ENCODE data around the gene HTRA3. TPM values are rescaled to one million over a fixed set of nuclear protein-coding genes. Genes with fewer than 3 reads are reported as not detected.

HTRA3 gene
- total RNA-seq, 2 donors from 2014 or later, result not detected

DNA sequence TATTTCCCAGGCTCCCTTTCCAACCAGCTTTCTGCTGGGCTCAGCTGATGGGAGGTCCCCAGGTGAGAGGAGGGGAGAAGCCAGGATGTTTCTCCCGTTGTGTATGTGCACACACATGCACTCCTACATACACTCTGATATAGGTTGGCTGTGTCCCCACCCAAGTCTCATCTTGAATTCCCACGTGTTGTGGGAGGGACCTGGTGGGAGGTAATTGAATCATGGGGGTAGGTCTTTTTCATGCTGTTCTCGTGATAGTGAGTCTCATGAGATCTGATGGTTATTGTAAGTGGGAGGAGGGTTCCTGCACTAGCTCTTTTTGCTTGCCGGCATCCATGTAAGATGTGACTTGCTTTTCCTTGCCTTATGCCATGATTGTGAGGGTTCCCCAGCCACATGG is 11.7 kb upstream of the HTRA3 start:
- ATAC-seq (no peak), DNase-seq (ENCODE audit: low spot score in 2 of 2) (no peak)
- H3K36me3 Mint-ChIP-seq, result no peaks in the 10 kb centered on the region
- H3K9me3 Mint-ChIP-seq, result no peaks in the 10 kb centered on the region
- no peak overlapping the region for H3K27ac Mint-ChIP-seq

- ATAC-seq, result peak in 1 of 2 donors; percentile 11
- Mint-ChIP-seq H3K9me3 (no peaks in the 10 kb centered on the region), H3K27ac (no peak overlapping the region), H3K36me3 (no peaks in the 10 kb centered on the region)
- no peak for DNase-seq (ENCODE audit: low spot score in 2 of 2)
Measured at GRCh38 chr4:8258552-8259212, 10.9 kb upstream of the HTRA3 start.

GRCh38 chr4:8259743-8260430 is 9.7 kb upstream of the HTRA3 start:
- H3K36me3 Mint-ChIP-seq, result no peaks in the 10 kb centered on the region
- no peak overlapping the region for H3K27ac Mint-ChIP-seq
- ATAC-seq, result no peak
- DNase-seq (ENCODE audit: low spot score in 2 of 2), result no peak
- no peaks in the 10 kb centered on the region for H3K9me3 Mint-ChIP-seq

DNA sequence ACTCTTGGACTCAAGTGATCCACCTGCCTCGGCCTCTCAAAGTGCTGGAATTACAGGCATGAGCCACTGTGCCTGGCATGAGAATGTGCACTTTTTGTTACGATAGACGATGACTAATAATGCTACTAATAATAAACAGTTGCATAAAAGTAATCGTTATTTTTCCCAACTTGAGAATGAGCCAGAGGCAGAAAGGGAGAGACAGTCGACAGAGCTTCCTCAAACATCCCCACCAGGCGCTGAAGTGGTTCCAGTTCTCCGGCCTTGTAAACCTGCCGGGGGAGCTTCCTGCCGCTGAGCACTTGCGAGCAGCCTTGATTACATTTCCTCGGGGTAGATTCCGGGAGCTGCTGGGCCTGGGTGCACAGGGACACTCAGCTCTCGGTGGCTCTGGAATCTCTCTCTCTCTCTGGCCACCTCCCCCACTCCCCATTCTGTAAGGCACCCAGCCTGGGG is 8.9 kb upstream of the HTRA3 start:
- Mint-ChIP-seq H3K27ac (no peak overlapping the region), H3K9me3 (no peaks in the 10 kb centered on the region), H3K36me3 (no peaks in the 10 kb centered on the region)
- ATAC-seq, result no peak
- no peak for DNase-seq (ENCODE audit: low spot score in 2 of 2)

- H3K9me3 Mint-ChIP-seq, result no peaks in the 10 kb centered on the region
- no peaks in the 10 kb centered on the region for H3K36me3 Mint-ChIP-seq
- DNase-seq (ENCODE audit: low spot score in 2 of 2) (no peak), ATAC-seq (peak; percentile 24 to 39)
- no peak overlapping the region for H3K27ac Mint-ChIP-seq
Measured at GRCh38 chr4:8261851-8262535, 7.6 kb upstream of the HTRA3 start.

DNA sequence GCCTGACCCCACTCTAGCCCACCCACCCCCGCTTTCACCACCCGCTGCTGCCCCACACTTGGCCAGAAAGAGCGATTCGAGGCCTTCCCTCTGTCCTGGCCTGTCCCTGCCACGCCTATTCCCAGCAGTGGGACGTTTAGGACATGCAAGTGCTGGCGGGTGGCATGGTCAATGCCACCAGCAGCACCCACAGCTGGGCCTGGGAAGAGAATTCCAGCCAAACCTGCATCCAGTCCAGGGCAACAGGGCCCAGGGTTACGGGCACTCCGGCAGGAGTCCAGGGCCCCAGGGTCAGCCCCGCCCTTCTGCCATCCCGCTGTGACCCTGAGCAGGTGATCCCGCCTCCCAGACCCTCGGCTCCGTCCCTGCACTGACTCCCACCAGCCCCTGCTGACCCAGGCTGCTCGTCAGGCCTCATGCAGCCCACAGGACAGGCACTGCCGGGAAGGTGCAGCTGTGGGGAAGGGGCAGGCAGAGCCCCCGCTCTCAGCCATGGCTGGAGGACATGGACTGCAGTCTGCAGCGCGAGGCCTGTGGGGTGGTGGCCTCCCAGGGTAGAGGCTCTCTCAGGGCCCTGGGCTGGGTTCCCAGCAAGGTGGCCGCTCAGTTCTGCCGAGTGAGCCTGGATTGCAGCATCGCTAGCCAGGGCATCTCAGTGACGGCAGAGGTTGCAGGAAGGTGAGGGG is 6.8 kb upstream of the HTRA3 start:
- no peaks in the 10 kb centered on the region for H3K36me3 Mint-ChIP-seq
- H3K27ac Mint-ChIP-seq, result no peak overlapping the region
- DNase-seq (ENCODE audit: low spot score in 2 of 2), result no peak
- no peaks in the 10 kb centered on the region for H3K9me3 Mint-ChIP-seq
- ATAC-seq, result no peak

DNA sequence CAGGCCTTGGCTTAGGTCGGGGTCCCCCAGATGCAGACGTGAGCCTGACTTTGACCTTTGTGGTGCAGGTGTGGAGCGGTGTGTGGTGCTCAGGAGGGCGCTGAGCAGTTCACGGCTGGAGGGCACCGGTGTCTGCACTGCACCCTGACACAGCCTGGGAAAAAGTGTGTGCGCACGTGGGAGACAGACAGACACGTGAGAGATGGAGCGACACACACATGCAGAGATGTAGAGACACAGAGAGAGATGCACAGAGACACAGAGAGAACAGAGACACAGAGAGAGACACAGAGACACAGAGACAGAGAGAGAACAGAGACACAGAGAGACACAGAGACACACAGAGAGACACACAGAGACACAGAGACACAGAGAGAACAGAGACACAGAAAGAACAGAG is 6.2 kb upstream of the HTRA3 start:
- no peaks in the 10 kb centered on the region for H3K36me3 Mint-ChIP-seq

DNA sequence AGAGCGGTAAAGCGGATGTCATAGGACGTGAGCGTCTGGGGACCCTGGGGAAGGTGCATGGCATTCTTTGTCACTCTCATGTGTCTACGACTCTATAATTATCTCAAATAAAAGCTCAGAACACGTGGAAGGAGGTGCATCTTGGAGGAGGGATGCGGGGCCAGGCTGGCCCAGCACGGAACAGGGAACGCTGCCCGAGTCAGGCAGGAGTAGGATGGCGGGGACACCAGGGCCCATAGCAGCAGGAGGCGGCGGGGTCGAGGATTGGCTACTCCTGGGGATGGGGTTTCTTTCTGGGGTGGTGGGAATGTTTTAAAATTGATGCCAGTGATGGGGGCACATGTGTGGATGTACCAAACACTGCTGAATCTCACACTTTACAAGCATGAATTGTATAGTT is 5.4 kb upstream of the HTRA3 start:
- Mint-ChIP-seq H3K27ac (no peak overlapping the region), H3K36me3 (no peaks in the 10 kb centered on the region), H3K9me3 (no peaks in the 10 kb centered on the region)
- ATAC-seq (no peak), DNase-seq (ENCODE audit: low spot score in 2 of 2) (no peak)

More for the DNA sequence above, 6.2 kb upstream of the HTRA3 start:
- Mint-ChIP-seq H3K9me3 (no peaks in the 10 kb centered on the region), H3K27ac (peak overlapping the region in 1 of 2 donors; percentile 9)
- no peak for ATAC-seq
- DNase-seq (ENCODE audit: low spot score in 2 of 2), result no peak

DNA sequence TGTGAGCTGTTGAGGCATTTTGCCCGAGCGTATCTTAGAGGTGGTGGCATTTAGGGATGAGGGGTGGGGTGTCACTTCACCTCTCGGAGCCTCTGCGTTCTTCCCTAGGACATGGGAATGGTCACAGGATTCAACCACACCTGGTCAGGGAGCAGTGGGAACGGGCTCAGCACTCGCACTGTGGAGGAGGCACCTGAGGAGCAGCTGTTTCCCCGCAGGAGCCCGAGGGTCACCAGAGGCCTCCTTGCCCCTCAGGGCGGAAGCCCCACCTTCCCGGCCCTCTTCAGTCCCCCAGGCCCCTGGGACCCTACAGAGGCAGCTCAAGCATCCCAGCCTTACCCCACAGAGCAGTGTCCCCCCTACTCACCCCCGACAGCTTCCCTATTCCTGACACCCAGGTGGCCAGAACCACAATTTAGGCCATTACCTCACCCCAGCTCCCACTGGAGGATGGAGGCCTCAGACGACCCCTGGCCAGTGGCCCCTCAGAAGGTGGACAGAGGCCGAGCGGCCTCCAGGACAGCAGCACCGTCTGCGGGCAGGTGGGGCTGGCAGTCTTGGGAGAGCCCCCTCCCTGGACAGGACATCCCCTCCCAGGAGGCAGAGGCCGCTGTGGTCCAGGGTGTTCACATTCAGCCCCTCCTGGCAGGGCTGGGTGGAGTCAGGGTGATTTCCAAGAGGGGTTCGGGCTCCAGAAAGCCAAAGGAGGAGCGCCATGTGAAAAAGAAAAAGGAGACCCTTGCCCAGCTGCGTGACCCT is 4.2 kb upstream of the HTRA3 start:
- H3K9me3 Mint-ChIP-seq, result no peaks in the 10 kb centered on the region
- H3K27ac Mint-ChIP-seq, result no peak overlapping the region
- ATAC-seq (no peak), DNase-seq (ENCODE audit: low spot score in 2 of 2) (no peak)
- no peaks in the 10 kb centered on the region for H3K36me3 Mint-ChIP-seq

DNA sequence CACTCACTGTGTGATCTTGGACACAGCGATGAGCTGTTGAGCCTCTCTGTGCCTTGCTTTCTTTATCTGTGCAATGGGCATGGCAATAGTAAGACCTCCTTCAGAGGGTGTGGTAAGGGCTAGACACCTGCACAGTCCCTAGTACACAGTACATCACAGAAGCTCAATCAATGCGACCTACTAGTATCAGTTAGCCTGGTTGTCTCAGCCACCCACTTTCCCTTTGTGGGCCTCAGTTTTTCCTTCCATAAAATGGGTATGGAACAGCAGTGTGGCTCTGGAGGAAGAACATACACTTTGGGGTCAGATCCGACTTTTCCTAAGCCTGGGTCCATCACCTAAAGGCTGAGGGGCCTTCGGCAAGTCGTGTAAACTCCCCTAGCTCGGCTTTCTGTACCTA is 3.5 kb upstream of the HTRA3 start:
- Mint-ChIP-seq H3K9me3 (no peaks in the 10 kb centered on the region), H3K36me3 (no peaks in the 10 kb centered on the region), H3K27ac (no peak overlapping the region)
- ATAC-seq (no peak), DNase-seq (ENCODE audit: low spot score in 2 of 2) (no peak)

DNA sequence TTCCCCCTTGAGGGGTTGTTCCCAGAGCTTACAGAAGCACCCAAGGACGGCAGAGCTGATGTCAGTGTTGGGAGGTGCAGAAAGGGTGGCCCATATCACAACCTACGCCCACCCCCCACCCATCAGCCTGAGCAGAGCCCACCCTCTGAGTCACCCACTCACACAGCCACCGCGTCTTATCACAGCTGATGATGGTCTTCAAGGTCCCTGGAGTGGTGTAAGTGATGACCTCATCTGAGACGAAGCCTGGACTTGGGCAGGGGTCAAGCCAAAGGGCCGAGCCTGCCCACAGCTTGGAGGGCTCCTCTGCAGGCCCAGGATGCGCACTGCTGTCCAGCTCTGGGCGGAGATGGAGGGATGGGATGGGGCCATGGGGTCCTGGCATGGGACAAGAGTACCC is 3.0 kb upstream of the HTRA3 start:
- ATAC-seq (no peak), DNase-seq (ENCODE audit: low spot score in 2 of 2) (no peak)
- Mint-ChIP-seq H3K27ac (no peak overlapping the region), H3K36me3 (no peaks in the 10 kb centered on the region), H3K9me3 (no peaks in the 10 kb centered on the region)

DNA sequence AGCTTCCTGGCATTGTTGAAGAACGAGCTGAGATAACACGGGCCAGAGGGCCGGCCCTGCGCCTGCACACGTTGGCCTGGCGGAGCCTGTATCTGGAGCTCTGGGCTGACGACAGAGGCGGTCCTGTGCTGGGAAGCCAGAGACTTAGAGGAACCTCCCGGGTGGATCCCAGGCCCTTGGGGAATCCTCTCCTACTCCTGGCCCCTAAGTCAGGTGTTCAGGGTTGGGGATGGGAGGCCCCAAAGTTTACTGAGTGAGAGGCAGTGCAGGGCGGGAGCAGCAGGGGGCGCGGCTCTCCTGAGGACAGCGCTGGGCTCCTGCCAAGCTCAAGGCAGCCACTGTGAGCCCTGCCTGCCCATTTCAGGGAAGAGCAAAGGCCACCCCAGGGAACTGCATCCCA is 2.5 kb upstream of the HTRA3 start:
- ATAC-seq (peak; percentile 65 to 68), DNase-seq (ENCODE audit: low spot score in 2 of 2) (peak in 1 of 2 donors; percentile 45)
- Mint-ChIP-seq H3K27ac (no peak overlapping the region), H3K36me3 (no peaks in the 10 kb centered on the region), H3K9me3 (no peaks in the 10 kb centered on the region)

- DNase-seq (ENCODE audit: low spot score in 2 of 2) (no peak), ATAC-seq (no peak)
- H3K27ac Mint-ChIP-seq, result no peak overlapping the region
- H3K9me3 Mint-ChIP-seq, result no peaks in the 10 kb centered on the region
- no peaks in the 10 kb centered on the region for H3K36me3 Mint-ChIP-seq
Measured at GRCh38 chr4:8268211-8268610, 1.3 kb upstream of the HTRA3 start.

DNA sequence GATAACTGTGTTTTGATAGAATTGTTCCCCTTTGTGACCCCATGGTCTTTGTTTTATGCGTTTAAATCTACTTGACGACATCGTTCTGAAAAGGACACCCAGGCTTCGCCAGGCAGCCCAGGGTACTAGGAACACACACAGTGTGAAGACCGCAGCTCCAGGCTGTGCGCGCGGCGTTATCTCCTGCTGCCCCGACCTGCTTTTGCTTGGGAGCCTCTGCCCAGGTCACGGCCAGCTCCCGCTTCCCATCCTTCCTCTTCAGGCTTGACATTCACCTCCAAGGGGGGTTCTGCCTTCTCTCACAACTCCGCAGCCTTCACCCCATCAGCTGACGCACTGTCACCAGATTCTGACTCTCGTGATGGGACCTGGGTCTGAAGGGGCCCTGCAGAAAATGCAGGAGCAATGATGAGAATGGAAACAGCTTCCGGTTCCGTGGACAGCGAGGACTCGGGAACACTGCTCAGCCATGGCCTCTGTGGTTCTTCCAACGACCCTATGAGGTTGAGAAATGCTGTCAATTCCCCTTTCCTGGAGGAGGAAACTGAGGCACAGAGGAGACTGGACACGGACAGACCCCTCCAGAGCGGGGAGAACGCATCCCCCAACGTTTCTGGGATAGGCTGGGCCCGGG is 536 bp upstream of the HTRA3 start:
- ATAC-seq (no peak), DNase-seq (ENCODE audit: low spot score in 2 of 2) (no peak)
- Mint-ChIP-seq H3K27ac (no peak overlapping the region), H3K36me3 (no peaks in the 10 kb centered on the region), H3K9me3 (no peaks in the 10 kb centered on the region)

DNA sequence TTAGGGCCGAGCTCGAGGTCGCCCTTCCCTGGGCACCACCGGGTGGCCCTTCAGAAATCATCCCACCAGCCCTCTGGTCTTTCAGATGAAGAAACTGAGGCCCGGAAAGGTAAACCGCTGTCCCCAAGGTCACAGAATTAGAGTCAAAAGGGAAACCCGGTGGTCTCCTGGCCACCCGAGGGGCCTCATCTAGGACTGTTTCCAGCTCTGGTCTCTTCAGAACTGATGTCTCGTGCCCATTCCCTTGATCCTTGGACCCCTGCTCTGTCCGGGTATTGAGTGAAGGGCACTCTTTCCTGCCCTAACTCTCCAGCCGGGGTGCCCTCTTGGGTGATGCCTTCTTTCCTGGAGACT is 841 bp downstream of the HTRA3 start:
- ATAC-seq (no peak), DNase-seq (ENCODE audit: low spot score in 2 of 2) (no peak)
- H3K36me3 Mint-ChIP-seq, result no peaks in the 10 kb centered on the region
- H3K27ac Mint-ChIP-seq, result no peak overlapping the region
- no peaks in the 10 kb centered on the region for H3K9me3 Mint-ChIP-seq
